HAP-1 (cell line): Measurements from ENCODE around the gene RETREG3.
"Not testable (repeated sequence)": the region's sequence is repeated elsewhere in the genome, so short reads cannot be mapped to it uniquely, and the experiment has no call there.

Source experiments
- DNase-seq, 2 experiments: peaks; one replicate each; pipeline ENCODE4 v3.0.0-alpha.2; 2016 to 2020; ENCODE audit warnings: low spot score in 2 of 2
- H3K27me3 ChIP-seq: fragments of 250-450 bp; sonication (Bioruptor Pico); 2 replicates; pipeline ENCODE4 v1.5.1; 2020; ENCODE audit warnings: low read depth, mild to moderate bottlenecking, moderate library complexity
- H3K36me3 ChIP-seq: fragments of 250-450 bp; sonication (Bioruptor Pico); replicated peaks from 2 replicates; pipeline ENCODE4 v1.5.1; 2020; ENCODE audit warnings: mild to moderate bottlenecking
- H3K4me1 ChIP-seq: fragments of 250-450 bp; sonication (Bioruptor Pico); 2 replicates; pipeline ENCODE4 v1.5.1; 2020; ENCODE audit warnings: mild to moderate bottlenecking
- H3K4me3 ChIP-seq: fragments of 250-450 bp; sonication (Bioruptor Pico); 2 replicates; pipeline ENCODE4 v1.5.1; 2020; ENCODE audit warnings: mild to moderate bottlenecking, moderate library complexity
- H3K9me3 ChIP-seq: fragments of 250-450 bp; sonication (Bioruptor Pico); 2 replicates; pipeline ENCODE4 v1.5.1; 2020; ENCODE audit warnings: mild to moderate bottlenecking, moderate library complexity
- in situ Hi-C: fragments of 300-500 bp; cut with MboI; formaldehyde crosslinking; loops from 3 replicates; pipeline ENCODE4 v1.14.3; 2020; ENCODE audit warnings: low sequenced_read_pairs, inconsistent platforms, mixed read lengths

RETREG3 gene

GRCh38 chr17:42560246-42560645, 48.9 kb downstream of the RETREG3 start:
- H3K27me3 ChIP-seq, result no peaks in the 10 kb centered on the region
- peaks cover 13% of the 10 kb centered on the region for H3K4me1 ChIP-seq
- no peaks in the 10 kb centered on the region for H3K9me3 ChIP-seq
- no peak for DNase-seq
- in situ Hi-C loops, result no loop called here
- no peak overlapping the region for H3K4me3 ChIP-seq
- H3K36me3 ChIP-seq, result peaks cover 18% of the 10 kb centered on the region

- no peaks in the 10 kb centered on the region for H3K9me3 ChIP-seq
- no peak overlapping the region for H3K4me3 ChIP-seq
- no peak for DNase-seq
- in situ Hi-C loops, result no loop called here
- H3K27me3 ChIP-seq, result no peaks in the 10 kb centered on the region
- peaks cover 16% of the 10 kb centered on the region for H3K4me1 ChIP-seq
- peaks cover 7% of the 10 kb centered on the region; the same call in 1 of the 2 replicates for H3K36me3 ChIP-seq
Measured at GRCh38 chr17:42559075-42559474, 50.1 kb downstream of the RETREG3 start.

- in situ Hi-C loops, H3K36me3 ChIP-seq, H3K4me1 ChIP-seq, H3K27me3 ChIP-seq, H3K4me3 ChIP-seq, H3K9me3 ChIP-seq: not testable (repeated sequence)
- DNase-seq, result peak in 1 of 2 experiments; percentile 62
Measured at GRCh38 chr17:42555961-42556617, 53.1 kb downstream of the RETREG3 start.

- peaks cover 6% of the 10 kb centered on the region for H3K4me1 ChIP-seq
- H3K36me3 ChIP-seq, result no peaks in the 10 kb centered on the region; the same call in 1 of the 2 replicates
- peak overlapping the region; percentile 80 for H3K4me3 ChIP-seq
- no peak for DNase-seq
- H3K27me3 ChIP-seq, result no peaks in the 10 kb centered on the region
- H3K9me3 ChIP-seq, result no peaks in the 10 kb centered on the region
- in situ Hi-C loops, result no loop called here
Measured at GRCh38 chr17:42555122-42555622, 54.0 kb downstream of the RETREG3 start.

GRCh38 chr17:42554250-42555121, 54.7 kb downstream of the RETREG3 start:
- H3K9me3 ChIP-seq, result no peaks in the 10 kb centered on the region
- in situ Hi-C loops, result no loop called here
- no peaks in the 10 kb centered on the region for H3K27me3 ChIP-seq
- H3K4me1 ChIP-seq, result peaks cover 6% of the 10 kb centered on the region
- peak overlapping the region; percentile 80 for H3K4me3 ChIP-seq
- no peaks in the 10 kb centered on the region; the same call in 1 of the 2 replicates for H3K36me3 ChIP-seq
- DNase-seq, result peak; percentile 69 to 93

- Histone ChIP-seq H3K4me1 (peaks cover 6% of the 10 kb centered on the region), H3K4me3 (peak overlapping the region; percentile 80), H3K27me3 (no peaks in the 10 kb centered on the region), H3K36me3 (no peaks in the 10 kb centered on the region; the same call in 1 of the 2 replicates), H3K9me3 (no peaks in the 10 kb centered on the region)
- in situ Hi-C loops, result no loop called here
- no peak for DNase-seq
Measured at GRCh38 chr17:42553866-42554249, 55.3 kb downstream of the RETREG3 start.

- in situ Hi-C loops, result no loop called here
- Histone ChIP-seq H3K27me3 (no peaks in the 10 kb centered on the region), H3K4me1 (peaks cover 6% of the 10 kb centered on the region), H3K9me3 (no peaks in the 10 kb centered on the region), H3K36me3 (no peaks in the 10 kb centered on the region; the same call in 1 of the 2 replicates), H3K4me3 (peak overlapping the region; percentile 80)
- DNase-seq, result peak; percentile 40 to 75
Measured at GRCh38 chr17:42553161-42553818, 55.9 kb downstream of the RETREG3 start.

- H3K27me3 ChIP-seq, H3K9me3 ChIP-seq, H3K36me3 ChIP-seq, in situ Hi-C loops, H3K4me1 ChIP-seq, DNase-seq: not testable (repeated sequence)
- H3K4me3 ChIP-seq, result peak within 1 kb of the TSS; percentile 80
Measured at GRCh38 chr17:42552736-42553135, 56.4 kb downstream of the RETREG3 start, which contains the start of gene HSD17B1. TSS of gene HSD17B1 (plus strand) at chr17:42552923. CDS start at chr17:42552934, 11 bp downstream.

- no peaks in the 10 kb centered on the region for H3K9me3 ChIP-seq
- H3K36me3 ChIP-seq, result no peaks in the 10 kb centered on the region; the same call in 1 of the 2 replicates
- no peak for DNase-seq
- no peaks in the 10 kb centered on the region for H3K27me3 ChIP-seq
- H3K4me3 ChIP-seq, result no peak overlapping the region
- peaks cover 2% of the 10 kb centered on the region; the same call in 1 of the 2 replicates for H3K4me1 ChIP-seq
- in situ Hi-C loops, result no loop called here
Measured at GRCh38 chr17:42548993-42549755, 60.0 kb downstream of the RETREG3 start.

GRCh38 chr17:42548070-42548837, 60.9 kb downstream of the RETREG3 start:
- no peaks in the 10 kb centered on the region for H3K9me3 ChIP-seq
- H3K36me3 ChIP-seq, result peaks cover under 1% of the 10 kb centered on the region
- H3K4me3 ChIP-seq, result no peak overlapping the region
- H3K4me1 ChIP-seq, result no peaks in the 10 kb centered on the region; the same call in 1 of the 2 replicates
- no peak for DNase-seq
- no peaks in the 10 kb centered on the region for H3K27me3 ChIP-seq
- in situ Hi-C loops, result no loop called here

GRCh38 chr17:42547698-42548069, 61.5 kb downstream of the RETREG3 start:
- Histone ChIP-seq H3K27me3 (no peaks in the 10 kb centered on the region), H3K4me3 (no peak overlapping the region), H3K4me1 (no peaks in the 10 kb centered on the region), H3K9me3 (no peaks in the 10 kb centered on the region), H3K36me3 (peaks cover 7% of the 10 kb centered on the region)
- no peak for DNase-seq
- in situ Hi-C loops, result no loop called here

- Histone ChIP-seq H3K9me3 (no peaks in the 10 kb centered on the region), H3K27me3 (no peaks in the 10 kb centered on the region), H3K4me1 (no peaks in the 10 kb centered on the region), H3K4me3 (no peak overlapping the region), H3K36me3 (peaks cover 13% of the 10 kb centered on the region)
- in situ Hi-C loops, result no loop called here
- no peak for DNase-seq
Measured at GRCh38 chr17:42547001-42547461, 62.1 kb downstream of the RETREG3 start.
